Measurements from ENCODE around the gene ATRN.

DNA sequence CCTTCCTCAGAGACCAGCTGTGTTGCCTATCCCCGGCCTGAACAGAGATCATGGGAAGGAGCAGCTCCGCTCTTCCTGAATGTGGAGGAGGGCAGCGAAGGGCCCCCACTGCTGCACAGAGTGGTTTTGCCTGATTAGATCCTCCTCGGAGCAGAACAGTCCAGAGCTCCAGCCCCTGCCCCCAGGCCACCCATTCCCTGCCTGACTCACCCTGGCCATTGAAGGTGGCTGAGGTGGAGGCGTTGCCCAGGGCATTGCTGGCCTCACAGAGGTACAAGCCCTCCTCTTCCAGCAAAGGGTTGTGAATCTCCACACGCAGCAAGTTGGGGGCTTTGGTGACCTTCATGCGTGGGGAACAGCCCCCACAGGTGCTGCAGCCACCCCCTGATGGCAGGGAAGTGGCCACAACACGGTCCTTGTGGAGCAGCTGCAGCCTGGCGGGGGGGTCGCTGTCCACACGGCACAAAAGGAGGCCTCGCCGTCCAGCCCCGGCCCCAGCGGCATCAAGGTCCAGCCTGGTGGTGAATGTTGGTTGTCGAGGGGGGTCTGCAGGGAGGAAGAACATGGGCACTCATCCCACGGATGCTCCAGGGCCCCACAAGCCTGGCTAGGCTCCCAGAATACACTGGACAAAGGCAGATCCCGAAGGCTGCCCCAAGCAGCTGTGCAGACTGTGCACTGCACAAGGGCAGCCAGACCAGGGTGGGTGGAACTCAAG, 226.9 kb downstream of the ATRN start:
- TF ChIP-seq, protein P1, sequence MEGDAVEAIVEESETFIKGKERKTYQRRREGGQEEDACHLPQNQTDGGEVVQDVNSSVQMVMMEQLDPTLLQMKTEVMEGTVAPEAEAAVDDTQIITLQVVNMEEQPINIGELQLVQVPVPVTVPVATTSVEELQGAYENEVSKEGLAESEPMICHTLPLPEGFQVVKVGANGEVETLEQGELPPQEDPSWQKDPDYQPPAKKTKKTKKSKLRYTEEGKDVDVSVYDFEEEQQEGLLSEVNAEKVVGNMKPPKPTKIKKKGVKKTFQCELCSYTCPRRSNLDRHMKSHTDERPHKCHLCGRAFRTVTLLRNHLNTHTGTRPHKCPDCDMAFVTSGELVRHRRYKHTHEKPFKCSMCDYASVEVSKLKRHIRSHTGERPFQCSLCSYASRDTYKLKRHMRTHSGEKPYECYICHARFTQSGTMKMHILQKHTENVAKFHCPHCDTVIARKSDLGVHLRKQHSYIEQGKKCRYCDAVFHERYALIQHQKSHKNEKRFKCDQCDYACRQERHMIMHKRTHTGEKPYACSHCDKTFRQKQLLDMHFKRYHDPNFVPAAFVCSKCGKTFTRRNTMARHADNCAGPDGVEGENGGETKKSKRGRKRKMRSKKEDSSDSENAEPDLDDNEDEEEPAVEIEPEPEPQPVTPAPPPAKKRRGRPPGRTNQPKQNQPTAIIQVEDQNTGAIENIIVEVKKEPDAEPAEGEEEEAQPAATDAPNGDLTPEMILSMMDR (IDR thresholded peaks at IDR 0.05), result no peak
- TF ChIP-seq POLR2A (IDR thresholded peaks at IDR 0.05), result no peak

Measured in right lobe of liver (tissue), 4 donors.